Smooth muscle cell (in vitro differentiated cells): ENCODE measurements around the gene GGCT. TPM values are rescaled to one million over a fixed set of nuclear protein-coding genes. Genes with fewer than 3 reads are reported as not detected.

Source experiments
- DNase-seq: peaks from one replicate; lab custom pipeline; 2025; ENCODE audit not compliant: unreplicated experiment; lab: John Stamatoyannopoulos, UW
- H2AFZ ChIP-seq: fragments of 200-600 bp; sonication (generic); 2 replicates; pipeline ENCODE4 v1.6.0; 2016; ENCODE audit warnings: antibody characterized with exemption, low read depth, mild to moderate bottlenecking
- H3F3A ChIP-seq: fragments of 200-600 bp; sonication (generic); 2 replicates; pipeline ENCODE4 v1.6.0; 2017; ENCODE audit warnings: antibody characterized with exemption, low read depth
- H3K27ac ChIP-seq: fragments of 200-600 bp; sonication (generic); 2 replicates; pipeline ENCODE4 v1.5.1; 2016; ENCODE audit warnings: low read depth, mild to moderate bottlenecking
- H3K27me3 ChIP-seq: fragments of 200-600 bp; sonication (generic); 2 replicates; pipeline ENCODE4 v1.6.1; 2016; ENCODE audit warnings: low read depth, mild to moderate bottlenecking
- H3K36me3 ChIP-seq: fragments of 200-600 bp; sonication (generic); 2 replicates; pipeline ENCODE4 v1.5.1; 2016; ENCODE audit warnings: low read depth
- H3K4me1 ChIP-seq: fragments of 200-600 bp; sonication (generic); 2 replicates; pipeline ENCODE4 v1.5.1; 2016; ENCODE audit warnings: low read depth
- H3K4me2 ChIP-seq: fragments of 200-600 bp; sonication (generic); 2 replicates; pipeline ENCODE4 v1.6.0; 2016; ENCODE audit warnings: mild to moderate bottlenecking
- H3K4me3 ChIP-seq: fragments of 200-600 bp; sonication (generic); 2 replicates; pipeline ENCODE4 v1.5.1; 2016; ENCODE audit warnings: mild to moderate bottlenecking
- H3K79me2 ChIP-seq: fragments of 200-600 bp; sonication (generic); 2 replicates; pipeline ENCODE4 v1.6.0; 2016; ENCODE audit warnings: low read depth, mild to moderate bottlenecking
- H3K9ac ChIP-seq: fragments of 200-600 bp; sonication (generic); 2 replicates; pipeline ENCODE4 v1.6.0; 2016; ENCODE audit warnings: low read depth
- H3K9me3 ChIP-seq: fragments of 200-600 bp; sonication (generic); replicated peaks from 2 replicates; pipeline ENCODE4 v1.5.1; 2016; ENCODE audit warnings: low read depth
- H4K20me1 ChIP-seq: fragments of 200-600 bp; sonication (generic); 2 replicates; pipeline ENCODE4 v1.6.0; 2016; ENCODE audit warnings: low read depth
- WGBS: methylation state at CpG from one replicate; pipeline ENCODE4 v1.1.7; 2016; ENCODE audit warnings: low lambda C conversion rate; 5-methylcytosine and 5-hydroxymethylcytosine counted together
- polyA plus RNA-seq: library from polyadenylated mRNA; unstranded; fragments of >200 nt; fragmentation: Nextera tagmentation; extraction: Ambion mirVana; gene quantifications from 2 replicates; pipeline ENCODE4 v1.2.1, GENCODE V29; 2016
- total RNA-seq: library from RNA; depleted of rRNA; stranded (reverse); fragments of >200 nt; gene quantifications from 2 replicates; pipeline ENCODE4 v1.2.3, GENCODE V29; 2014
- TF ChIP-seq, protein P1 (sequence below): fragments of 200-600 bp; sonication (generic); IDR thresholded peaks from 2 replicates; pipeline ENCODE4 v1.5.1; 2017; ENCODE audit warnings: borderline replicate concordance, mild to moderate bottlenecking, antibody characterized with exemption; ENCODE audit not compliant: insufficient read depth, poor library complexity, severe bottlenecking

GGCT gene
- total and polyA plus RNA-seq, 2 experiments from 2014 or later = 36.9 to 53.1 TPM

DNA sequence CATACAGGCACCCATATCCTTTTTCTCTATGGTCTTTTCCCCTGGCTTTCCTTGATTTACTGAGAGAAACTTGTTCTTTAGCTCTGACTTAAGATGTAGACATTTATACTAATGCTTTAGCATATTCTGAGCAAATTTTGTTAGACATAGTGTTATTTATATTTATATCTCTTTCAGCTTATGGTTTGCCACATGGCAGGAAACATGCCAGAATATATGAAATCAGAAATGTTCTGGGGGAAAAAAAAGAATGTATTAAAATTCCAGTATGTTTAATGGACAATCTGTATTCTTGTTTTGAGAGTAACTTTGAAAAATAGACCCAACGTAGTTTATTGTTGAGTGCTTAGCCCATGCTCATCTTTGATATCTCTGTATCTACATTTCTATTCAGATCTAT, 10.1 kb upstream of the GGCT start:
- no peak for DNase-seq
- no peak overlapping the region for H3K27ac ChIP-seq
- H3F3A ChIP-seq = no peaks in the 10 kb centered on the region
- no peaks in the 10 kb centered on the region for H3K9me3 ChIP-seq
- H3K9ac ChIP-seq = no peak overlapping the region
- H2AFZ ChIP-seq = no peak overlapping the region
- H3K79me2 ChIP-seq = no peaks in the 10 kb centered on the region
- H4K20me1 ChIP-seq = no peaks in the 10 kb centered on the region
- no peaks in the 10 kb centered on the region for H3K36me3 ChIP-seq
- H3K27me3 ChIP-seq = no peaks in the 10 kb centered on the region
- H3K4me2 ChIP-seq = no peak overlapping the region
- TF ChIP-seq, protein P1, sequence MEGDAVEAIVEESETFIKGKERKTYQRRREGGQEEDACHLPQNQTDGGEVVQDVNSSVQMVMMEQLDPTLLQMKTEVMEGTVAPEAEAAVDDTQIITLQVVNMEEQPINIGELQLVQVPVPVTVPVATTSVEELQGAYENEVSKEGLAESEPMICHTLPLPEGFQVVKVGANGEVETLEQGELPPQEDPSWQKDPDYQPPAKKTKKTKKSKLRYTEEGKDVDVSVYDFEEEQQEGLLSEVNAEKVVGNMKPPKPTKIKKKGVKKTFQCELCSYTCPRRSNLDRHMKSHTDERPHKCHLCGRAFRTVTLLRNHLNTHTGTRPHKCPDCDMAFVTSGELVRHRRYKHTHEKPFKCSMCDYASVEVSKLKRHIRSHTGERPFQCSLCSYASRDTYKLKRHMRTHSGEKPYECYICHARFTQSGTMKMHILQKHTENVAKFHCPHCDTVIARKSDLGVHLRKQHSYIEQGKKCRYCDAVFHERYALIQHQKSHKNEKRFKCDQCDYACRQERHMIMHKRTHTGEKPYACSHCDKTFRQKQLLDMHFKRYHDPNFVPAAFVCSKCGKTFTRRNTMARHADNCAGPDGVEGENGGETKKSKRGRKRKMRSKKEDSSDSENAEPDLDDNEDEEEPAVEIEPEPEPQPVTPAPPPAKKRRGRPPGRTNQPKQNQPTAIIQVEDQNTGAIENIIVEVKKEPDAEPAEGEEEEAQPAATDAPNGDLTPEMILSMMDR = no peak
- no peak overlapping the region for H3K4me3 ChIP-seq
- H3K4me1 ChIP-seq = peaks cover 3% of the 10 kb centered on the region
- WGBS = 93% methylated on average over 1 of the region's 1 CpG

DNA sequence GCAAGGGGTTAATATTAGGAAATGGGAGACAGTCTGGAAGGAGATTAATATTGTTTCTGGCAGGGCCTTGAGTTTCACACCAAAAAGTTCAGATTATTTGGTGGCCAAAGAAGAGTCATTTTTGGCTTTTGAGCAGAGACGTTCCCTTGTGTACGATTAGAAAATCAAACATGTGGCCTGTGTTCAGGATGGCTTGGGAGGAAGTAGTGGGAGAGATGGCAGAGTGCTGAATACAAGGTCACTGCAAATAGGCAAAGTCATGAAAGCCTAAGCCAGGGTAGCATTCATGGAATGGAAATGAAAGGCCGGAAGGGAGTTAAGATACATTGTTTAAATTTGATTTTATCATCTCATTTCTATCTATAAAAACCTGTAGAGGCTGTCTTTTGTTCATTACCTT, 9.5 kb upstream of the GGCT start:
- 97% methylated on average over 3 of the region's 3 CpGs for WGBS
- H3K9ac ChIP-seq = no peak overlapping the region
- no peak overlapping the region for H3K27ac ChIP-seq
- no peak overlapping the region for H3K4me3 ChIP-seq
- DNase-seq = no peak
- H3F3A ChIP-seq = no peaks in the 10 kb centered on the region
- TF ChIP-seq, protein P1 = no peak
- H2AFZ ChIP-seq = no peak overlapping the region
- H3K4me1 ChIP-seq = peaks cover 3% of the 10 kb centered on the region
- no peaks in the 10 kb centered on the region for H3K27me3 ChIP-seq
- no peaks in the 10 kb centered on the region for H4K20me1 ChIP-seq
- H3K36me3 ChIP-seq = no peaks in the 10 kb centered on the region
- H3K9me3 ChIP-seq = no peaks in the 10 kb centered on the region
- H3K79me2 ChIP-seq = no peaks in the 10 kb centered on the region
- no peak overlapping the region for H3K4me2 ChIP-seq

DNA sequence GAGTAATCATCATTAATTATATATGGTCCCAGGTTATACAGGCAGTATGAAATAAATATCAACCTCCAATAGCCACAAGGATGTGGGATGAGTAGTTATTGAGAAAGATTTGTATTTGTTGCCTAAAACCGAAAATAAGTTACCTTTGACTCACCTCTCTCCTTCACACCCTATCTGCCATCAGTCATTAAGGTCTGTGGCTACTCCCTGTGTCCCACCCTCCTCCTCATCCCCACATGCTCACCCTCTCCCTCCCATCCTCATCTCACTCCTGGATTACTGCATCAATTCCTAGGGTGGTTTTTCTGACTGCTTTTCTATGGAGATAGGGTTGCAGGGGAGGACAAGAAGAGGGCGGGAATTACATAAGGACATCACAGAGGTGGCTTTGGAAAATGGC, 9.1 kb upstream of the GGCT start:
- Histone ChIP-seq H3K79me2 (no peaks in the 10 kb centered on the region), H3F3A (no peaks in the 10 kb centered on the region), H3K4me1 (peaks cover 3% of the 10 kb centered on the region), H3K9me3 (no peaks in the 10 kb centered on the region), H3K9ac (no peak overlapping the region), H2AFZ (no peak overlapping the region), H3K27ac (no peak overlapping the region), H3K27me3 (no peaks in the 10 kb centered on the region), H3K36me3 (no peaks in the 10 kb centered on the region), H4K20me1 (no peaks in the 10 kb centered on the region), H3K4me2 (no peak overlapping the region), H3K4me3 (no peak overlapping the region)
- WGBS = 88% methylated on average over 2 of the region's 2 CpGs
- TF ChIP-seq, protein P1 = no peak
- DNase-seq = no peak

GRCh38 chr7:30511973-30512662, 7.5 kb upstream of the GGCT start:
- Histone ChIP-seq H3K36me3 (no peaks in the 10 kb centered on the region), H2AFZ (no peak overlapping the region), H3K79me2 (no peaks in the 10 kb centered on the region), H3K27ac (no peak overlapping the region), H3K4me2 (no peak overlapping the region), H3K4me1 (peaks cover 3% of the 10 kb centered on the region), H3K9me3 (no peaks in the 10 kb centered on the region), H4K20me1 (no peaks in the 10 kb centered on the region), H3F3A (no peaks in the 10 kb centered on the region), H3K4me3 (no peak overlapping the region), H3K27me3 (no peaks in the 10 kb centered on the region), H3K9ac (no peak overlapping the region)
- TF ChIP-seq, protein P1 = no peak
- WGBS = 92% methylated on average over 1 of the region's 1 CpG
- DNase-seq = no peak
